Sigmoid colon (tissue), 7 donors: ENCODE measurements around the gene ACAD11. TPM values are rescaled to one million over a fixed set of nuclear protein-coding genes. Genes with fewer than 3 reads are reported as not detected.
A peak's percentile ranks its signal among the peaks of the same experiment; 100 is the strongest.

Experiments used
- DNase-seq: peaks from one replicate; pipeline ENCODE4 v3.0.0-alpha.2; 2019
- H3K27ac ChIP-seq, 4 donors: fragments of 200-600 bp; sonication (generic); one replicate each; pipeline ENCODE4 v1.5.1; 2016 to 2019; ENCODE audit warnings: mild to moderate bottlenecking in 1 of 4
- H3K27me3 ChIP-seq, 3 donors: fragments of 200-600 bp; sonication (generic); one replicate each; pipeline ENCODE4 v1.5.1; 2019; ENCODE audit warnings: mild to moderate bottlenecking in 1 of 3
- H3K36me3 ChIP-seq, 4 donors: fragments of 200-600 bp; sonication (generic); one replicate each; pipeline ENCODE4 v1.5.1; 2016 to 2019
- H3K4me1 ChIP-seq, 4 donors: fragments of 200-600 bp; sonication (generic); one replicate each; pipeline ENCODE4 v1.5.1; 2017 to 2019
- H3K4me3 ChIP-seq, 4 donors: fragments of 200-600 bp; sonication (generic); one replicate each; pipeline ENCODE4 v1.5.1; 2017 to 2019; ENCODE audit warnings: mild to moderate bottlenecking in 2 of 4, moderate library complexity in 1 of 4
- H3K9me3 ChIP-seq, 4 donors: fragments of 200-600 bp in 3 of 4; sonication (generic) in 3 of 4; one replicate each; pipeline versions ENCODE4 v1.5.1 to v1.6.1; 2013 to 2019
- EP300 ChIP-seq, 4 donors: sonication (generic); formaldehyde crosslinking; IDR thresholded peaks; one replicate each; pipeline ENCODE4 v1.6.1; 2017; ENCODE audit warnings: antibody characterized with exemption in 4 of 4
- POLR2A ChIP-seq, 2 donors: fragments of 450-650 bp; IDR thresholded peaks; one replicate each; pipeline ENCODE4 v1.6.1; 2016; ENCODE audit warnings: antibody characterized with exemption in 2 of 2, mild to moderate bottlenecking in 2 of 2, moderate library complexity in 2 of 2
- POLR2AphosphoS5 ChIP-seq, 4 donors: sonication (generic); formaldehyde crosslinking; IDR thresholded peaks; one replicate each; pipeline ENCODE4 v1.6.1; 2017; ENCODE audit warnings: antibody characterized with exemption in 4 of 4
- WGBS, 2 donors: extraction: QIAGEN DNeasy Blood & Tissue Kit; methylation state at CpG; one replicate each; pipeline ENCODE4 v1.1.7; 2013; 5-methylcytosine and 5-hydroxymethylcytosine counted together
- intact Hi-C: fragments of 100-400 bp; cut with DNase I; formaldehyde crosslinking; loops from one replicate; pipeline ENCODE4 v1.15.1; 2023
- polyA plus RNA-seq, 3 donors: library from polyadenylated mRNA; stranded (reverse); fragments of 200-250 nt; gene quantifications; one replicate each; pipeline ENCODE4 v1.2.3, GENCODE V29; 2013
- total RNA-seq, 4 donors: library from RNA; depleted of rRNA; stranded (reverse); fragments of >200 nt; gene quantifications; one replicate each; pipeline ENCODE4 v1.1.0, GENCODE V29; 2016
- TF ChIP-seq, protein P1 (sequence below), 4 experiments: fragments of 450-650 bp in 3 of 4; fragments of 200-600 bp in 1 of 4; IDR thresholded peaks; one replicate each; pipeline ENCODE4 v1.5.1; 2016 to 2019; ENCODE audit warnings: antibody characterized with exemption in 4 of 4, mild to moderate bottlenecking in 3 of 4, moderate library complexity in 2 of 4
- donor health status: healthy with polysubstance abuse.
- donor health status: Bipolar disorder and iron deficiency.
- donor health status: healthy.

ACAD11 gene
- total and polyA plus RNA-seq, 7 donors: 2.4 to 71.7 (median 26.8) TPM

DNA sequence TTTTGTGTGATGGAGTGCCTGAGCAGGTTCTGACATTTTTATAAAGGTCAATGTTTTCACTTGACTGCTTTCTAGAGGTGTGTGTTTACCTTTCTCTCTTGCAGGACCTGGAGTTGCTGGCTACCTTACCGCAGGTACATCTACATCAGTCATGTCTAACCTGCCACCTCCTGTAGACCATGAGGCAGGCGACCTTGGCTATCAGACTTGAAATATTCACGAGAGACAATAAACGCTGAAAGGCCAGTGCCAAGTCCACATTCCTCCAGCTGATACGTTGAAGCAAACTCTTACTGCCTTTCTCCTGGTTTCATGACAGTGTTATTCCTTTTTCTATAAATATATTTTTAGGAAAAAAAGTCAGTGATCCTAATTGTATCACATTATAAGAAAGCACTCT lies 121.5 kb downstream of the ACAD11 start:
- H3K27me3 ChIP-seq: no peaks in the 10 kb centered on the region
- TF ChIP-seq, protein P1, sequence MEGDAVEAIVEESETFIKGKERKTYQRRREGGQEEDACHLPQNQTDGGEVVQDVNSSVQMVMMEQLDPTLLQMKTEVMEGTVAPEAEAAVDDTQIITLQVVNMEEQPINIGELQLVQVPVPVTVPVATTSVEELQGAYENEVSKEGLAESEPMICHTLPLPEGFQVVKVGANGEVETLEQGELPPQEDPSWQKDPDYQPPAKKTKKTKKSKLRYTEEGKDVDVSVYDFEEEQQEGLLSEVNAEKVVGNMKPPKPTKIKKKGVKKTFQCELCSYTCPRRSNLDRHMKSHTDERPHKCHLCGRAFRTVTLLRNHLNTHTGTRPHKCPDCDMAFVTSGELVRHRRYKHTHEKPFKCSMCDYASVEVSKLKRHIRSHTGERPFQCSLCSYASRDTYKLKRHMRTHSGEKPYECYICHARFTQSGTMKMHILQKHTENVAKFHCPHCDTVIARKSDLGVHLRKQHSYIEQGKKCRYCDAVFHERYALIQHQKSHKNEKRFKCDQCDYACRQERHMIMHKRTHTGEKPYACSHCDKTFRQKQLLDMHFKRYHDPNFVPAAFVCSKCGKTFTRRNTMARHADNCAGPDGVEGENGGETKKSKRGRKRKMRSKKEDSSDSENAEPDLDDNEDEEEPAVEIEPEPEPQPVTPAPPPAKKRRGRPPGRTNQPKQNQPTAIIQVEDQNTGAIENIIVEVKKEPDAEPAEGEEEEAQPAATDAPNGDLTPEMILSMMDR (IDR thresholded peaks at IDR 0.05): no peak
- TF ChIP-seq EP300 (IDR thresholded peaks at IDR 0.05) (no peak), POLR2A (IDR thresholded peaks at IDR 0.05) (no peak), POLR2AphosphoS5 (IDR thresholded peaks at IDR 0.05) (no peak)
- DNase-seq: no peak
- no peak overlapping the region for H3K27ac ChIP-seq
- peaks cover 0 to 68% (median 23%) of the 10 kb centered on the region in 4 donors for H3K36me3 ChIP-seq
- intact Hi-C loops: no loop called here
- H3K4me3 ChIP-seq: no peak overlapping the region
- WGBS, 2 donors: 27 to 71% methylated on average over 5 of the region's 5 CpGs
- no peaks in the 10 kb centered on the region for H3K9me3 ChIP-seq
- peaks cover 0 to 5% (median 0%) of the 10 kb centered on the region in 4 donors for H3K4me1 ChIP-seq

DNA sequence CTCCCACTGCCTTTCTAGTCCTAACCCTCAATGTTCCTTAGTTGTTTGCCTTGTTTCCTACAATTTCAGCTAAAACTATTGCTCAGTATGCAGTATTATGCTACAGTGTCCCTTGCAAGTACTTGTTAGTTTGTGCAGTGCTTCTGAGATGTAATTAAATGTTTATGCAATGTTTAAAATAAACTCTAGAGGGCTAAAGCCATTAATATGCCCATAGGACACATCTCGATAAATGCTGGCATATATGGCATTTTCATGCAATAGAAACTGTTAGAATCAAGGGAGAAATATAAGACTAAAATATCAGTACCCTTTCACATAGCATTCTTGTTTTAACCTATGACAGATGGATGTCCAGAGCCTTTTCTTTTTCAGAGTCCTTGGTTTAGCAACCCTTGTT lies 122.3 kb downstream of the ACAD11 start:
- no peak overlapping the region for H3K27ac ChIP-seq
- H3K36me3 ChIP-seq: peaks cover 0 to 73% (median 23%) of the 10 kb centered on the region in 4 donors
- intact Hi-C loops: loop anchor here (2.0 kb wide), 1 partner anchor 106 kb away; no protein-coding TSS in a partner anchor

DNA sequence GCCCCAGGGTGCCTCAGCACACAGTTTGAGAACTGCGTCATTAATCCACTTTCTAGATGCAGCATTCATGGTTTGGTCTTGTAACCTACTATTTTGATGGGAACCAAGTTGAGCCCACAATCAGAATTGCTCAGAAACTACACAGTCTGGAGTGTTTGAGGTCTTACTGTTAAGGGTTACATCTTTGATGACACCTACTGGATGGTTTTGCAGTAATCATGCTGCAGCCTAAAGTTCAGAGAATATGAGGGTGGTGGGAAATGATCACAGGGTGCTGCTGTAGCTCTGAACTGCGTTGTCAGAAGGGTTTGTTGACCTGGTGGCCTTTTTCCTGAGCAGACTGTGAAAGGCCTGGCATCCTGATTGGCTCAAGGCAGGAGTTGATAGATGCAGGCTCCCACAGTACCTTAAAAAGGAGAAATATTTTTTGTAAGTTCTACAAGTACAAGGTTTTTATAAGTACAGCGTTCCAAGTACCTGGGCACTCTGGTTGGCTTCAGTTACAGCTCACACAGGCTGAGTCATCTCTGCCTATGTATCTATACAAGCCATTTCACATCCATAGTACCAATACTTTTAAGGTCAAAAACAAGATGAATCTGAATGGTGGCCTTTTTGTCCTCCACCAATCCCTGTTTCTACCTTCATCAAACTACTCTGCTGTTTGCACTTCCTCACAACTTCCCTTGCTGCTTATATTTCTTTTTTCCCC lies 123.0 kb downstream of the ACAD11 start:
- 93 to 97% methylated on average over 3 of the region's 3 CpGs for WGBS, 2 donors

More for the DNA sequence above, 122.3 kb downstream of the ACAD11 start:
- no peak overlapping the region for H3K4me3 ChIP-seq
- DNase-seq: no peak
- no peaks in the 10 kb centered on the region for H3K27me3 ChIP-seq
- TF ChIP-seq POLR2A (IDR thresholded peaks at IDR 0.05) (no peak), EP300 (IDR thresholded peaks at IDR 0.05) (no peak), POLR2AphosphoS5 (IDR thresholded peaks at IDR 0.05) (no peak)
- TF ChIP-seq, protein P1 (IDR thresholded peaks at IDR 0.05): no peak
- no peaks in the 10 kb centered on the region for H3K9me3 ChIP-seq
- H3K4me1 ChIP-seq: peaks cover 0 to 5% (median 0%) of the 10 kb centered on the region in 4 donors
- 87 to 91% methylated on average over 1 of the region's 1 CpG for whole genome bisulfite sequencing, 2 donors

DNA sequence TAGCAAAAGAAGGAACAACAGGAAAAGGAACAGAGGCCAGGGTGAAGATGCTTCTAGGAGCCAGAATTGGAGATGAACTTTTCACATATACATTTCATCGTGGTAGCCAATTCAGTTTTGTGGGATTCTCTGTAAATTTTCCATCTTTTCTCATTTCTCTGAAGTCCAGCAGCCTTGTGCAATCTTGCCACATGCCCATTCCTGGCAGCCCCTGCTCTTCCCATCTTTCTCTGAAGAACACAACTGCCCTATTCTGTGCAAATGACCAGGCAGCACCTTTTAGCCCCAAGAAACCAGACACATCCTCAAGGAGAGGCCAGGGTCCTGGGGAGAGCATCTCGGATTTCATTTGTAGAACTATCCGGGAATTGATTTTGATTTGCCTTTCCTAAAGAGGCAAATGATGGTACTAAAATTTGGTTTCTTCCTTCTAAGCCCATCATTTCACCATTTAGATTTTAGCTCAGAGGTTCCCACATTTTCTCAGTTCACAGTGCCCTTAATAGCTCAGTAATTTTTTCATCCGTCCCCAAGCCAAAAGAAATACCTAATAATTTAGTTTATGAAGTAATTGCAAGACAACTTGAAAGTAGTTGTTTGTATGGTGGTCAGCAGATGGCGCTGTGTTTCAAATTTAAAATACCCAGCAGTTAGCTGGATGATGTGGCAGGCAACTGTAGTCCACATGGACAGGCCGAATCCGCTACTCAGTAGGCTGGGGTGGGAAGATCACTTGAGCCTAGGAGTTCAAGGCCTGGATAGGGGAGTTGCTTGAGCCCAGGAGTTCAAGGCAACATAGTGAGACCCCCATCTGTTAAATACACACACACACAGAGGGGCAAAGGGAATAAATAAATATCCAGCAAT lies 123.8 kb downstream of the ACAD11 start:
- peak overlapping the region in 1 of 4 donors; percentile 12 for H3K27ac ChIP-seq
- H3K9me3 ChIP-seq: no peaks in the 10 kb centered on the region
- H3K36me3 ChIP-seq: peaks cover 5 to 78% (median 18%) of the 10 kb centered on the region in 4 donors
- peak; percentile 84 for DNase-seq
- intact Hi-C loops: loop anchor here (2.0 kb wide), 1 partner anchor 107 kb away; no protein-coding TSS in a partner anchor
- H3K4me3 ChIP-seq: no peak overlapping the region
- TF ChIP-seq POLR2AphosphoS5 (IDR thresholded peaks at IDR 0.05): no peak
- TF ChIP-seq, protein P1 (IDR thresholded peaks at IDR 0.05): peak in 3 of 4 experiments; percentile 52 to 65 (median 64)
- H3K27me3 ChIP-seq: no peaks in the 10 kb centered on the region
- H3K4me1 ChIP-seq: peaks cover 0 to 5% (median 0%) of the 10 kb centered on the region in 4 donors
- 62 to 70% methylated on average over 7 of the region's 7 CpGs for WGBS, 2 donors

More for the DNA sequence above, 123.0 kb downstream of the ACAD11 start:
- Histone ChIP-seq H3K9me3 (no peaks in the 10 kb centered on the region), H3K36me3 (peaks cover 0 to 77% (median 22%) of the 10 kb centered on the region in 4 donors), H3K27ac (peak overlapping the region in 1 of 4 donors; percentile 12), H3K4me1 (peaks cover 0 to 5% (median 0%) of the 10 kb centered on the region in 4 donors), H3K27me3 (no peaks in the 10 kb centered on the region), H3K4me3 (no peak overlapping the region)
- intact Hi-C loops: loop anchor here (2.0 kb wide), 1 partner anchor 106 kb away; no protein-coding TSS in a partner anchor
- DNase-seq: no peak
- no peak for TF ChIP-seq POLR2A (IDR thresholded peaks at IDR 0.05)
- TF ChIP-seq, protein P1 (IDR thresholded peaks at IDR 0.05): no peak
- TF ChIP-seq EP300 (IDR thresholded peaks at IDR 0.05): no peak
- no peak for TF ChIP-seq POLR2AphosphoS5 (IDR thresholded peaks at IDR 0.05)
